HTR-8/SVneo (cell line): Measurements from ENCODE around the gene EEF1E1.
"Not testable (repeated sequence)": the region's sequence is repeated elsewhere in the genome, so short reads cannot be mapped to it uniquely, and the experiment has no call there.

Source experiments
- DNase-seq: peaks from one replicate; pipeline ENCODE4 v3.0.0; 2011; ENCODE audit warnings: low spot score, mixed read lengths; ENCODE audit not compliant: insufficient read length
- FAIRE-seq: peaks from 2 replicates; lab custom pipeline; 2011; peaks lifted over from hg19 to GRCh38; lab: Jason Lieb, UNC

EEF1E1 gene

DNA sequence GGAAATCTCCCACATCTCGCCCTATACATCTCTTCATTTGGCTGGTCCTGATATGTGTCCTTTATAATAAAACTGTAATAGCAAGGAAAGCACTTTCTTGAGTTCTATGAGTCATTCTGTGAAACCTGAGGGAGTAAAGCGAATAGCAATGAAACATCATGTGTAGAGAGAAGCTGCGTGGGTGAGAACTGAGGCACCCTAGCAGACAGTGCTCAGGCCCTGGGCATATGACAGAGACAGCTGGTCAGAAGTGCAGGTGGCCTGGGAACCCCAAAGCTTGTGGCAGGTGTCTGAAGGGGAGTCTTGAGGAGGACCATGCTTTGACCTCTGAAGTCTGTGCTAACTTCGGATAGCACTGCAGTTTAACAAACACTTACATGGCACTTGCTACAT lies 36.8 kb downstream of the EEF1E1 start:
- no peak for FAIRE-seq

DNA sequence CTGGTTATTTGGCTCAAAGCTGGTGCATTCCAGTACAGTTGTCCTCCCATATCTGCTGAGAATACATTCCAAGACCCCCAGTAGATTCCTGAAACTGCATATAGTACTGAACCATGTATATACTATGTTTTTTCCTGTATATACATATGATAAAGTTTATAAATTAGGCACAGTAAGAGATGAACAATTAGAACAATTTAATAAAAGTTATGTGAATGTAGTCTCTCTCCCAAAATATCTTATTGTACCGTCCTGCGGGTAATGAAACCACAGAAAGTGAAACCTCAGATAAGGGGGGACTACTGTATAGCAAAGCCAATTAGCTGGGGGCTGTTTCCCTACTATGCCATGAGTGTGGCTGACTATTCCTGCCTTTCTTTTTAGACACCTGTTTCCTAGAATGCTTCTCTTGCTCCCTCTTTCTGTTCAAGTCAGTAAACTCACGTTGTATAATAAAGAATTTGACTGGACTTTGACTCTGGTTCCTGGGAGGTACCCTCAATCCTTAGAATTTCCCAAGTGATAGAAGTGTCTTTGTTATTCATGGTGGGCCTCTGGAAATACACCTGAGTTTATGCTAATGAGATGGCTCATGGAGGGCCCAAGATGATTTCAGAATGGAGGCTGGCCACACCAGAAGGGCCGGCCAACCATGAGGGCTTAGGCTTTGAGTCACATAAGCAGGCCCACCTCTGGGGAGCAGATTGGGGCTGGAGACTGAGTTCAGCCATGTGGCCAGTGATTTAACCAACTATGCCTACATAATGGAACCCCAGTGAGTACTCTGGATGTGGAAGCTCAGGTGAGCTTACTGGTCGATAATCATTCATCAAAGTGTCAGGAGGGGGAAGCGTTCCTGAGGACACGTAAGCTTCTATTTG lies 37.5 kb downstream of the EEF1E1 start:
- no peak for FAIRE-seq
- DNase-seq, result no peak

More for the DNA sequence above, 36.8 kb downstream of the EEF1E1 start:
- no peak for DNase-seq

- FAIRE-seq (no peak), DNase-seq (peak; percentile 93)
Observed at GRCh38 chr6:8063761-8064637, 38.3 kb downstream of the EEF1E1 start, which contains the start of gene BLOC1S5. BLOC1S5 (minus strand) TSS chr6:8064389; CDS start chr6:8064376, 13 bp downstream.

- no peak for FAIRE-seq
- no peak for DNase-seq
Observed at GRCh38 chr6:8061736-8062135, 40.6 kb downstream of the EEF1E1 start.

DNA sequence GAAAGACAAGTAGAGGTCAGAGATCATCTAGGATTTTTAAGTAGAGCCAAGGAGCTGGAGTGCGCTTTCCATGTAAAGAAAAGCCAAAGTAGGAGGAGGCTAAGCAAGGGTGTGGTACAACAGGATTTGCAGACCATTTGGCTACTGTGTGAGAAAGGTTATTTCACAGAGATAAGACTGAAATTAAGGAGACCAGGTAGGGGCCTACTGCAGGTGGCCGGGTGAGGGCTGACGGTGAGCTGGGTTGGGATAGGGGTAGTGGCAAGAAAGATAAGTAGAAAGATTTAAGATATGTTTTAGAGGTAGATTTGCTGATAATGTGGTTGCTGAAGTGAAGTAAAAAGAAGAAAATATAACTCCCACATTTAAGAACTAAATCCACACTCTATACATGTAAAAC lies 42.0 kb downstream of the EEF1E1 start:
- no peak for FAIRE-seq
- DNase-seq, result no peak

DNA sequence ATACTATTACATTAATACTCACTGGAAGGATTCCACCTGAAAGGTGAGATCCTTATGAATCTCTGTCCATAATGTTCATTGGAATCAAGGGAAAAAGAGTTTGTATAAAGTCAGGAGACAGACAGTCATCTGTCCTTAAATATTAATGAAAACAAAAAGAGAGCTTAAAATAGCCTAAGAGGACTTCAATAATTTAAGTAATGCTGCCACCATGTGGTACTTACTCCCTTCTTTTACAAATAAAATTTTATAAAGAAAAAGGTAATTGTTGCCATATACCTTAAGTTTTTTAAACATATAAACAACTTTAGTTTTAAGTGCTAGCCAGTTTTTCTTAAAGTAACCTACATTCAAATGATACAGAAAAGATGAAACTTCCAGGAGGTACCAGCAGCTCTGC lies 43.2 kb downstream of the EEF1E1 start:
- no peak for DNase-seq
- no peak for FAIRE-seq

DNA sequence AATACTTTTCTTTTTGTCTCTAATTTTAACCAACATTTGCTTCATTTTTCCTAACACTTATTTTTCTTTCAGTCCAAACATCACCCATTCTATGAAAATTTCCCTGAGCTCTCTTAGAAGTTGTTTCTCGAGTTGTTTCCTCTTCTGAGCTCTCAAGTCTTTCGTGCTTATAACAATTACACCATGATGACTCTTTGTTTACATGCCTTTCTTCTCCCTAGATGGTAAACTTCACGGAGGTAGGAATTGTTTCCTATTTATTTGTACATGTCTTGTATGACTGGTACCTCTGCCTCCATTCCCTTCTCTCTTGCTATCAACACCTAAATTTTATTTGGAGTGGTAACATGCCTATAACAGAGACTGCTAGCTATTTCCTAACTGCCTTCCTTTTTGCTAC lies 44.6 kb downstream of the EEF1E1 start:
- FAIRE-seq, result no peak
- DNase-seq, result no peak

DNA sequence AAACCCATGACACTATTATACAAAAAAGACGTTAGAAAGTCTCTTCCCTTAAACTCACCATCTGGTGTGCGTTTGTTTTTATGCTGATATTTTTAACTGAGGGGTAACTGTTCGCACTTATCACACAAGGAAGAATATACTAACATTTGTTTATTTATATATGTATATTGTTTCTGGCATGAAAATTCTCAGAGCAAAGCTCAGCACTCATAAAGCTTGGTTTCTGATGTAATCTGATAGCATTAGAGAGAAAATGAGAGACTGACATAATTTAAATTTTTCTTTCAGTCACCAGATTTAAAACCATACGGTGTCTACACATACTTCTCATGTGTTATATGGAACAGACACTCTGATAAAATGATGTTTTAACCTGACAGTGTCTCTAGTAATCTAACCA lies 45.1 kb downstream of the EEF1E1 start:
- DNase-seq (no peak), FAIRE-seq (no peak)

GRCh38 chr6:8054276-8054675 lies 48.1 kb downstream of the EEF1E1 start:
- FAIRE-seq (no peak), DNase-seq (no peak)

GRCh38 chr6:8047541-8048292 lies 54.6 kb downstream of the EEF1E1 start:
- FAIRE-seq (no peak), DNase-seq (no peak)

DNA sequence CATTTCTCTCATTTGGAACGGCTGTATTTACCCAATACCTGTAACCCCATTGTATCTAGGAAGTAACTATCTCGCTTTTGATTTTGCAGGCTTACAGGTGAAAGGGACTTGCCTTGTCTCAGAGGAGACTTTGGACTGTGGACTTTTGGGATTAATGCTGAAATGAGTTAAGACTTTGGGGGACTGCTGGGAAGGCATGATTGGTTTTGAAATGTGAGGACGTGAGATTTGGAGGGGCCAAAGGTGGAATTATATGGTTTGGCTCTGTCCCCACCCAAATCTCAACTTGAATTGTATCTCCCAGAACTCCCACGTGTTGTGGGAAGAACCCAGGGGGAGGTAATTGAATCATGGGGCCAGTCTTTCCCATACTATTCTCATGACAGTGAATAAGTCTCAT lies 56.6 kb downstream of the EEF1E1 start:
- FAIRE-seq, result not testable (repeated sequence)

DNA sequence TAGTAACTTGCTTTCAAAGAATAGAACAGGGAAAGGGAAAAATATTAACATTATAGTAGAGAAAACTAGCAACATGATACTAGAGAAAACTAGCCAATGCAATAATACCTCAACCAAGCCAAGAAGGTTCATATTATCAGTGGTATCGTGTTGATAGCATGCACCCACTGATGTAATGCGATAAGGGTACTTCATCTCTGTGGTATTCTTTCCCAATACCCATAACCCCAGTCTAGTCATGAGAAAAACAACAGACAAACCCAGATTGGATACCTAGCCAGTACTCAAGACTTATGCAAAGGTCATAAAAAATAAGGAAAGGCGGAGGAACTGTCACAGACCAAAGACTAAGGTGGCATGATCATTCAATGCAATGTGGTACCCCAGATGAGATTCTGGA lies 59.1 kb downstream of the EEF1E1 start:
- FAIRE-seq, result no peak
- DNase-seq, result no peak

More for the DNA sequence above, 56.6 kb downstream of the EEF1E1 start:
- not testable (repeated sequence) for DNase-seq

DNA sequence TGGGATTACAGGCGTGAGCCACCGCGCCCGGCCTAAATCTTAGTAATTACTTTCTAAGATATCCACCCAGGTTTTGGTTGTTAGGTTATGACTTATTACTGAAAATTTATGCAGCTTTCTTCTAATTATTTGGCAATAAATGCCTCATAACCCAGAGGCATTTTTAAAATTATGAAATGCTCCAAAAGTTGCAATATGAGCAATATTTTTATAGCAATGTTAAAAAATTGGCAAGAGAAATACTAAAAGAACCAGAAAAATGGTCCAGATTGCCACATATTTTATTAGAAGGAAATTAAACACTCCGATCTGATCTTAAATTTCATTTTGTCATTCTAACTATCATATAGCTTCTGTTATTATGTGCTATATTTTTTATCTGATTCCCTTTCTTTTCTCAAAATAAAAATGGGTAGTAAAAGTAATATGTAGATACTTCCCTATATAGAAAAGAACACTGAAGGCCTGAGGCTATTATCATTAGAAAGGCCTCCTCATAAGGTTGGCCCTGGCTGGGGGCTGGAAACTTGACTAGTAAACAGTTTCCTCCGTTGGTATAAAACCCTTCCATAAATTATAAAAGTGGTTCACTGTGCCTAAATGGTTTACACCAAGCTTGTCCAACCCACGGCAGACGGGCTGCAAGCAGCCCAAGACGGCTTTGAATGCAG lies 60.3 kb downstream of the EEF1E1 start:
- FAIRE-seq (no peak), DNase-seq (no peak)

DNA sequence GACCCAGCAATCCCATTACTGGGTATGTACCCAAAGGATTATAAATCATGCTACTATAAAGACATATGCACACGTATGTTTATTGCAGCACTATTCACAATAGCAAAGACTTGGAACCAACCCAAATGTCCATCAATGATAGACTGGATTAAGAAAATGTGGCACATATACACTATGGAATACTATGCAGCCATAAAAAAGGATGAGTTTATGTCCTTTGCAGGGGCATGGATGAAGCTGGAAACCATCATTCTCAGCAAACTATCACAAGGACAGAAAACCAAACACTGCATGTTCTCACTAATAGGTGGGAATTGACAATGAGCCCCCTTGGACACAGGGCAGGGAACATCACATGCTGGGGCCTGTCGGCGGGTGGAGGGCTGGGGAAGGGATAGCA lies 68.2 kb downstream of the EEF1E1 start:
- not testable (repeated sequence) for DNase-seq, FAIRE-seq

- DNase-seq (no peak), FAIRE-seq (no peak)
Observed at GRCh38 chr6:8030920-8031319, 71.4 kb downstream of the EEF1E1 start.
